Chondrocyte (in vitro differentiated cells): ENCODE results near the gene S100Z. TPM values are rescaled to one million over a fixed set of nuclear protein-coding genes. Genes with fewer than 3 reads are reported as not detected.

Experiments
- DNase-seq: peaks from one replicate; pipeline ENCODE4 v3.0.0; 2021; ENCODE audit warnings: mixed read lengths, low spot score
- H3K27ac Mint-ChIP-seq: one replicate; pipeline ENCODE4 v1.8.0; 2021; ENCODE audit warnings: mild to moderate bottlenecking, moderate library complexity, mixed read lengths; ENCODE audit not compliant: unreplicated experiment
- H3K27me3 Mint-ChIP-seq: 2 replicates; pipeline ENCODE4 v1.8.0; 2021; ENCODE audit warnings: low read depth, mixed read lengths
- H3K36me3 Mint-ChIP-seq: 2 replicates; pipeline ENCODE4 v1.8.0; 2021; ENCODE audit warnings: low read depth, mixed read lengths
- H3K4me1 Mint-ChIP-seq: 2 replicates; pipeline ENCODE4 v1.8.0; 2021; ENCODE audit warnings: low read depth, mild to moderate bottlenecking, mixed read lengths
- H3K4me3 Mint-ChIP-seq: one replicate; pipeline ENCODE4 v1.8.0; 2021; ENCODE audit warnings: mild to moderate bottlenecking, moderate library complexity, mixed read lengths; ENCODE audit not compliant: unreplicated experiment
- H3K9me3 Mint-ChIP-seq: 2 replicates; pipeline ENCODE4 v1.8.0; 2021; ENCODE audit warnings: low read depth, mixed read lengths
- CTCF ChIP-seq: fragments of 200-600 bp; sonication (generic); IDR thresholded peaks from 2 replicates; pipeline ENCODE4 v1.5.0; 2021; ENCODE audit warnings: antibody characterized with exemption, mild to moderate bottlenecking, moderate library complexity
- total RNA-seq: library from RNA; stranded (reverse); gene quantifications from 3 replicates; pipeline ENCODE4 v1.2.1, GENCODE V29; 2021

The S100Z gene
- total RNA-seq, 1 donor from 2014 or later: not detected

GRCh38 chr5:76836181-76836580 is 13.6 kb upstream of the S100Z start:
- peaks cover 24% of the 10 kb centered on the region for H3K4me1 Mint-ChIP-seq
- H3K27me3 Mint-ChIP-seq: no peaks in the 10 kb centered on the region
- H3K36me3 Mint-ChIP-seq: no peaks in the 10 kb centered on the region
- no peak for DNase-seq
- H3K9me3 Mint-ChIP-seq: no peaks in the 10 kb centered on the region
- no peak overlapping the region for H3K27ac Mint-ChIP-seq
- peak; percentile 37 for TF ChIP-seq CTCF
- H3K4me3 Mint-ChIP-seq: no peak overlapping the region

- no peaks in the 10 kb centered on the region for H3K36me3 Mint-ChIP-seq
- H3K4me1 Mint-ChIP-seq: peaks cover 21% of the 10 kb centered on the region
- H3K9me3 Mint-ChIP-seq: no peaks in the 10 kb centered on the region
- H3K27me3 Mint-ChIP-seq: no peaks in the 10 kb centered on the region
- DNase-seq: no peak
- H3K4me3 Mint-ChIP-seq: no peak overlapping the region
- no peak for TF ChIP-seq CTCF
- no peak overlapping the region for H3K27ac Mint-ChIP-seq
Measured at GRCh38 chr5:76836585-76836984, 13.2 kb upstream of the S100Z start.

GRCh38 chr5:76838481-76839261 is 11.1 kb upstream of the S100Z start:
- H3K4me1 Mint-ChIP-seq: peaks cover 21% of the 10 kb centered on the region
- no peak overlapping the region for H3K4me3 Mint-ChIP-seq
- H3K36me3 Mint-ChIP-seq: no peaks in the 10 kb centered on the region
- no peak for TF ChIP-seq CTCF
- H3K27ac Mint-ChIP-seq: no peak overlapping the region
- H3K9me3 Mint-ChIP-seq: no peaks in the 10 kb centered on the region
- DNase-seq: no peak
- H3K27me3 Mint-ChIP-seq: no peaks in the 10 kb centered on the region

- Mint-ChIP-seq H3K4me3 (no peak overlapping the region), H3K4me1 (peaks cover 21% of the 10 kb centered on the region), H3K27ac (no peak overlapping the region), H3K9me3 (no peaks in the 10 kb centered on the region), H3K27me3 (no peaks in the 10 kb centered on the region), H3K36me3 (no peaks in the 10 kb centered on the region)
- no peak for TF ChIP-seq CTCF
- no peak for DNase-seq
Measured at GRCh38 chr5:76841361-76841760, 8.5 kb upstream of the S100Z start.

GRCh38 chr5:76845890-76846289 is 3.9 kb upstream of the S100Z start:
- no peak overlapping the region for H3K27ac Mint-ChIP-seq
- no peak for DNase-seq
- no peaks in the 10 kb centered on the region for H3K4me1 Mint-ChIP-seq

More at GRCh38 chr5:76845890-76846289, 3.9 kb upstream of the S100Z start:
- Mint-ChIP-seq H3K36me3 (no peaks in the 10 kb centered on the region), H3K4me3 (no peak overlapping the region), H3K27me3 (no peaks in the 10 kb centered on the region), H3K9me3 (no peaks in the 10 kb centered on the region)
- no peak for TF ChIP-seq CTCF
